Stimulated activated CD8-positive, alpha-beta memory T cell treated with anti-CD3 and anti-CD28 coated beads, Interleukin-4, amount 100 ng/mL, for 48 hours (primary cell): ENCODE data around the gene CD59.
"Not testable (repeated sequence)": the region's sequence is repeated elsewhere in the genome, so short reads cannot be mapped to it uniquely, and the experiment has no call there.

Source experiments
- DNase-seq: peaks from one replicate; pipeline ENCODE4 v3.0.0-alpha.2; 2020

Gene CD59

DNA sequence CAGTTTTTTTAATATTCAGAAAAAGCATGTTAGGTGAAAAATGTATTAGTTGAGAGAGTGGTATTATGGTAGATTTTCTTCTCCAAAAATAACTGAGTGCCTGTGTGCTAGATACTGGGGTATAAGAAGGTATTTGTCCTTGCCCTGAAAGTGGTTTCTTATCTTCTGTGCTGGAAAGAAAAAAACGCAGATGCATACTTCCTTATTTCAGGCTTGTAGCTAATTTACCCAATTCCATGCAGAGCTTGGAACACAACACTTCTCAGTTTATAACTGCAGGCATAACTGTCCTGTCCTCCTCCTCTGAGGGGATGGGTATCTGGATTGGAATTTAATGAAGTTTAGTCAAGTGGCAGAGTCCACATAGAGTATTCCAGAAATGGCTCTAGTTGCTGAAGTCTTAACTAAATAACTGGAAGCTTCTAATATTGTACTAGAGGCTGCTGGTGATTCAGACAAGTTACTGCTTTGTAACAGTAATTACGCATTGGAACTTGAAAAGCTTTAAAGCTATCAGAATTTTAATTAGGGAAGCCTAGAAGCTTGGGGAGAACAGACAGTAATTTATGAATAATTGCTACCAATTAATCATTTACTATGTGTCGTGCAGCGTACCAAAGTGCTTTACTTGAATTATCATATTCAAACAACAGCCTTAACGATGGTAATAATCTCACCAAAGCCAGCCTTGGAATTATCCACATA lies 22.9 kb downstream of the CD59 start:
- no peak for DNase-seq

DNA sequence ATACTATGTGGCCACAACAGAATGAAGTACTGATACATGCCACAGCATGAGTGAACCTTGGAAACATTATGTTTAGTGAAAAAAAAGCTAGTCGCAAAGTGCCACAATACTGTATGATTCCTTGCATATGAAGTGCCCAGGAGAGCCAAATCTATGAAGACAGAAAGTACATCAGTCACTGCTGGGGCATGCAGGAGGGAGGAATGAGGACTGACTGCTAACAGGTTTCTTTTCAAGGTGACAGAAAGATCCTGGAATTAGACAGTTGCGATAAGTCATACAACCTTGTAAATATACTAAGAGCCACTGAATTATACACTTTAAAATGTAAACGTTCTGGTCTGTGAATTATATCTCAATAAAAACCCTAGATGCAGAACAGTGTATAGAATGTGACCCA lies 23.8 kb downstream of the CD59 start:
- DNase-seq: no peak

DNA sequence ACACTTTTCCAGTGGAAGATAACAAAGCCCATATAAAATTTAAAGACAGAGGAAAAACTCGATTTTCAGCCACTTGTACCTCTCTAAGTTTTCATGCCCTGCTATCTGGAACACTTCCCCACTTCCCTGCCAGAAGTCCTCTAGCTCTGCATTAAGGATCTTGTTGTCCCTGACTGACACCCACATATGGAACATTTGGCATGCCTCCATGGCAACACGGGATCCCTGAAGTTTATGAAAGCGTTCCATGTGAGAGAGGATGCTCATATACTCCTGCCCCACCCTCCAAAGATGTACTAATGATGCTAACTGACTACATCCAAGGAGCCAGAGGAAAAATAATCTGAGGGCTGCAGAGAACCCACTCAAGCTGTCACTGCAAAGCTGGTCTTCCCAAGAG lies 26.8 kb downstream of the CD59 start:
- no peak for DNase-seq

DNA sequence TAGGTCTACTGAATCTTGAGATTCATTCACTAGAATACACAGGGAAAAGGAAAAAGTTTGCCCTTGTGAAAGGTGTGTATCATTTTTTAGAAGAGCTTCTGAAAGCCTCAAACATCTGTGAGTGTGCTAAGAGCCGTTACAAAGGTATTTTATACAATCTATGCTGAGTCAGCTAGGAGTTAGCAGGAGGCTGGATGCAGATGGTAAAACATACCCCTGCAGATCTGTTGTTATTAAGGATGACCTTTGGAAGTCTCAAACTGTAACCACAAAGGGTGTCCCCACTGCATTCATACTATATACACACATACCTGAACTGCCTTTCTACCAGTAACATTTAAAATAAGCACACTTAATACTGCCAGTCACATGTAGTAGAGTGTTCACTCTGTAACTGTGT lies 27.2 kb downstream of the CD59 start:
- no peak for DNase-seq

DNA sequence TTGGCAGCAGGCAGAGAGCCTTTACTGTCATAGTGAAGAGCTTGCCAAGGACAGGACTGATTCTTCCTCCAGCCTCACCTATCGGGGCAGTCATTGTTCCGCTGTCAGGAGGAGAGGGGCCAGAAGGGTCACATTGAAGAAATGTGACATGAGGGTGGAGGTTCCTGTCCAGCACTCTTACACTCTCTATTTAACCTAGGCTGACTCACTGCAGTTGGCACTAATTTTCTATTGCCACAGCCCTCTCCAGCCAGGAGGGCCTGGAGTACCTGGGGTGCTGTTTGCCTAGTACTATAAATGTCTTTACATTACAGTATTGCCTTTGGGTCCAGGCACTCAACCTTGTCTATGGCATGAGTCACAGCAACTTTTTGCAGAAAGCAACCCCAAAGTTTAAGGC lies 28.4 kb downstream of the CD59 start:
- not testable (repeated sequence) for DNase-seq

DNA sequence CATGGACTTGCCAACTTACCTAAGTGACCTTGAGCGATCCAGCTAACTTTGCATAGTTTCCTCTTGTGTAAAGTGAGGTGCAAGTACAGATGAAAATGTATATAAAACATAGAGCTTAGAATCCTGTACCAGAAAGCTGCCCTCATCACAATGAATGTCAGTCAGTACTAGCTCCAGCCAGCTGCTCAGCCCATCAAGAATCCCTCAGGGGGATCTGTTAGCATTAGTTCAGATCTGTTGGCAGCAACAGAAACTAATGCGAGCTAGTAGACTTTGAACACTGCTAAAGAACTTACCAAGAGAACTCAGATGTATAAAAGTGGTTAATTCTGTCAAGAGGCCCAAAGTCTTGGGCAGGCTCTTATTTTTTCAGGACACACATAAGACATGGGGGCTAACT lies 29.3 kb downstream of the CD59 start:
- no peak for DNase-seq

DNA sequence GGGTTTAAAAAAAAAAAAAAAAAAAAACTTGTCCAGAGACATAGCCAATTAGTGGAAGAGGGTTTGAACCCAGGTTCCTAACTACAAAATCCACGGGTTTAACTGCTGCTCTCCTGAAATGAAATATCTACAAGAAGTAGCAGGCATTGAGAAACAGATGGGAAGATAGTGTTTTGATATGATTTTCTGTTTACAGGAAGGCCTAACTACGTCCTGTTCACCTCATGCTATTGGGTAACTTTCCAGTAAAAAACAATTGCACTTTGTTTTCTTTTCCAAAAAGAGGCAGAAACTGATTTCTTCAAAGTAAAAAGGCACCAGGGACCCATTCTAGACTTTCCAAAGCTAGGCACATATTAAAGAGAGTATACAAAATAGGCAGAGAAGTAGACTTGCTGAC lies 29.7 kb downstream of the CD59 start:
- DNase-seq: no peak

DNA sequence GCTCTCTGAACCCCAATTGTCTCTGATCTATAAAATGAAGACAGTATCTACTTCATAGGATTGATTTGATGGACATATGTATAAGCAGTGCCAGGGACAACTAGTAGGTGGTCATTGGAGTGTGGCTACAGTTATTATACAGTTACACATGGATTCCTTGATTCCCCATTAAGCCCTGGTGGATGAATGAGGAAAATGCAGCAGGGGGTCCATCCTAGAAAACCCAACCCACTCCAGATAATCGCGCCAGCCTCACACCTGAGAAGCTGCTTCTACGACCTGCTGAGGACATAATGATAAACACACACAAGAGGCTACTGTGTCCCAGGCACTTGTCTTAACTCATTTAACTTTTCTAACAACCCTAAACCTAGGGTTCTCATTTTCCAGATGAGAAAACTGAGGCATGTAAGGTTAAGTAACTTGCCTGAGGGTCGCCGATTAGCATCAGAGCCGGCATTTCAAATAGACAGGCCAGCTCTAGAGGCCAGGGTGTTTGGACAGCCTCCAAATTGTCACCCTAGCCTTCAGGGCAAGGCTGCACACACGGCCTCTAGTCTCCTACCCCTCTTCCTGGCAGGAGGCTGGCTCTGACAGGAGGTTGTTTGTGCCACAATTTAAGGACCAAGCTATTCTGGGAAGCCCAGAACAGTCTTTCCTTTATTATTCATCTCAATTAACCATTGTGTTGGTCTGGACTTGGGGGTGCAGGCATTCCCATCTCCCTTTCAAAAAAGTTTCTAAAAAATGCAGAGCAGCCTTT lies 31.8 kb downstream of the CD59 start:
- DNase-seq: no peak

DNA sequence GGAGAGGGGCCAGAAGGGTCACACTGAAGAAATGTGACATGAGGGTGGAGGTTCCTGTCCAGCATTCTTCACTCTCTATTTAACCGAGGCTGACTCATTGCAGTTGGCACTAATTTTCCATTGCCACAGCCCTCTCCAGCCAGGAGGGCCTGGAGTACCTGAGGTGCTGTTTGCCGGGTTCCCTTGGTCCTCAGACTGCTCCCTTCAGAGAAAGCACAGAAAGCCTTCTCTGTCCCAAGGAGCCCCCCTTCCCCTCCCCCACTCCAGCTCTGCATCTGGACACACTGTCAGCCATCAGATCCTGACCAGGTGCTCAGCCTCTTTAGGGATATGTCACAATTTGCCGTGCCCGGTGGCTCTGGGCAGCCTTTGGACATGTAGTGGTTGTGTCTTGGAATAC lies 32.4 kb downstream of the CD59 start:
- DNase-seq: no peak

DNA sequence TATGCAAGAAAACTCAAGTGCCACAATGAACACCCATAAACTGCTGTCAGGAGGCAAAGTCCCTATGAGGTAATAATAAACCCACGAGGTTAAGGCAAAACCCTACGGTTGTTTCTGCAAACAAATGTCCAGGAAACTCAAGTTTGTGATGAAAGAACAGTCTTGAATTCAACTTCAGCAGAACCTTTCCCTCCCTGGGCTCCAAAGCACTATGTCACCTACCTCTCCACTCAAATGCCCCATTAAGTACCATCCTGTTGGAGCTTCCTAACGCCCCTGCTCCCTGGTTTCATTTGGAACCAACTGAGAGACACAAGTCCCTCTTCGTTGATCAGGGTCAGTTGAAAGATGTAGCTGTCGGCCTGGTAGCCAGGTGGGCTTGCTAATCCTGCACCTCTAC lies 33.0 kb downstream of the CD59 start:
- no peak for DNase-seq

DNA sequence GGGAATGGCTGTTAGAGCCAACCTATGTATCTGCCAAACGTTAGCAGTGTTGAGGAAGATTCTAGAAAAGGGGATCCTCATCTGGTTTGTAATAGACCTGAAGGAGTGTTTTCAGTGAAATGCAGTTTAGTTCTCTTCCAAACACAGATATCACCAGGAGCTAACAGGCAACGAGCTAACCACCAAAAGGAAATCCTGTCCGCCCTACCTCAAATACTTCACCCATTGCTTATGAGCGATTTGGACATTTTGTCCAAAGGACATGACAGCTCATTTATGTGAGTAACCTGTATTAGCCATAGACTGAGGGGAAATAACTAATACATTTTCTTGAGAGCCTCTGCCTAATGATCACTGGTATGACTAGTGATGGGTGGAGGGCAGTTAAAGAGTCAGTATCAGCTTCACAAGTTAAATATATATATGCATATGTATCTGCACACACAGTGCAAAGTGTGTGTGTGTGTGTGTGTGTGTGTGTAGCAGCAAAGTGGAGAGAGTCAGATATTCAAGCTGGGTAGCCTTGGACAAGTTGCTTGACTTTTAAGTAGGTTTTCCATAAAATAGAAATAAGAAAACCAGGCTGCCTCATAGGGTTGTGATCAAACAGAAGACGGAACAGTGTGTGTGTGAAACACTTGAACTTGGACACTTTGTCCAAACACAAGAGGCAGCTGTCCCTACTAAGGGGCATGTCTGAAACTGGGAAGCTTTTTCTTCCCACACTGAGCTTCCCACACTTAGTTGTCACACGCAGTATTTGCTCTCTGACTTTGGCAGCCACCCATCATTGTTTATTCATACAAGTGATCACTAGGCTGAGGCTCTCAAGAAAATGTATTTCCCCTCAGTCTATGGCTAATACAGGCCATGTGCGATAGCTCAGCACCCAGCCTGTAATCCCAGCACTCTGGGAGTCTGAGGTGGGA lies 34.7 kb downstream of the CD59 start:
- no peak for DNase-seq

DNA sequence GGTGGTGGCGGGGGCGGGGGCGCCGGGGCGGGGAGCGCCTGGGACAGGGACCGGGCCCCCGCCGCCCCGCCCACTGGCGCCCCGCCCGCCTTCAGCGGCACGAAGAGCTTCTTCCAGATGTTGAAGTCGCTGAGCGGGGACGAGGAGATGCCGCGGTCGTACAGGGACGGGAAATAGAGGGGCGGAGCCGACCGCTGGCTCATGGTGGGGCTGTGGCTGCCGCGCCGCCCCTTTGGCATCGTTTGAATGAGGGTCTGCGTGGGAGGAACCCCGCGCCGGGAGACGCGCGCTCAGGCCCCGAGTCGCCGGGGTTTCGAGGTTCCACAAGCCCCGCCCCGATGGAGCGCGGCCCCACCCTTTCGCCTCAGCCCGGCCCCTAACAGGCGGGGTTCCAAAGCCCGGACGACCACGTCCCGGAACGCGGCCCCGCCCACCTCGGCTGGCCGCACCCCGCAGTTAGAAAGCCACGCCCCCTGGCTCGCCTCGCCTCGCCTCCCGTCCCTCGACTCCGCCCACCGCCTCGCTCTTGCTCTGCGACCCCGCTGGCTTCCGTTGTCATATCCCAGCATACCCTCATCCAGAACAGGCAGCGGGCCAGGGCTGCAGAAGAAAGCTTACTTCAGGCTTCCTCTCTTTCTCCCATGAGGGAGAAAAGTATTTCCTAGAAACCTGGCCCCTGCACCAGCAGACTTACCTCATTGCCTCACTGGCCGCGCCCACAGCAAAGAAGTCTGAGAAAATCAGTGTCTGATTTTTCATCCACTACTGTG lies 35.5 kb downstream of the CD59 start, which contains the start of gene C11orf91:
Gene C11orf91, minus strand, starts transcription at position 325 of the 770 bp plus-strand sequence. Its CDS starts 86 bp downstream, at position 239.
- DNase-seq: peak; percentile 98

DNA sequence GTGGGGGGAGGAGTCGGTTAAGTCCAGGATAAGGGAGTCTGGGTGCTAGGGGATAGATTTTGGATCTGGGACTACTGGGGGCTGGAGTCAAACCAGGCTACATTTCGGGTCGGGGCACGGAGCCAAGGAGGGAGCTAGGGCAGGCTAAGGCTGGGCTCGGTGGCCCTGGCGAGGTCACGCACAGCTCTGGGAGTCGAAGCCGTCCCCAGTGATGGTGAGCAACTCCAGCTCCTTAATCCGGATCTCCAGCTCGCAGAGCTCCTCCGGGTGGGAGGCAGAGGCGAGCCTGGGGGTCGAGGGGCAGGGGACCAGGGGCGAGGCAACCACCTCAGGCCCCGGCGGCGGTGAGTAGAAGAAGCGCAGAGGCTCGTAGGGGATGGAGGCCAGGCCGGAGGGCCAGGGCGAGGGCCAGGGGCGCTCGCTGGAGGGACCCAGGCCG lies 36.1 kb downstream of the CD59 start:
- DNase-seq: no peak

DNA sequence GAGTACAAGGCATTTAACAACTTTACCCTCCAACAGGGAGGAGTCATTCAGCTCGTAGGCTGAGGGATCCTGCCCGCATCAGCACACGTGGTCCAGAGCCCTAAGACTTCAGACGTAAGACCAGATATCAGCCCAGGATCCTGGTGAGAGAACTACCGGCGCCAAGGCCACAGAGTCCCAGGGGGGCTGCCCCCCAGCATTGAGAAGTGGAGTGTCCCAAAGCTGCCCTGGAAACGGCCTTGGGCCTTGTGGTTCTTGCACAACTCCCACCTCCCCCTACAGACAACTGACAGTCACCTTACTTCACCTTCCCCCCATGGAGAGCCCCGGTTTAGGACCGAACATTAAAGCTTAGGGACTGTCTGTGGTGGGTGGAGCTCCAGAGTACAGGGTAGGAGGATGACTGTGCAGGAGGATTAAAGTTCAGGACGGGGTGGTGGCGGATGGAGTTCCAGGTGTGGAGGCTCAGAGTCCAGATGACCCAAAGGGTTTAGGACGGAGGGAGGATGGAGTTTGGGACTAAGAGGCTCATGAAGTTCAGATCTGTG lies 36.6 kb downstream of the CD59 start:
- no peak for DNase-seq

DNA sequence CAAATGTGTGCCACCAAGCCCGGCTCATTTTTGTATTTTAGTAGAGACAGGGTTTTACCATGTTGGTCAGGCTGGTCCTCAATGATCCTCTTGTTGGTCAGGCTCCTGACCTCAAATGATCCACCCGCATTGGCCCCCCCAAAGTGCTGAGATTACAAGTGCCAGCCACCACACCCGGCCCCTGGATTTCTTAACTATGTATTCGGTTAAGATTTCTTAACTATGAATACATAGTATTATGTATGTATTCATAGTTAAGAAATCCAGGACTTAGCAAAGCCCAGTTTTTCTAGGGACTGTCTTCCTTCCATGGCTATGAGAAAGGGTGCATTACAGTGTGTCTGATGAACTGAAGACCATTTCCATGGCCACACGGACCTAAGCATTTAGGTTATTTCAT lies 37.3 kb downstream of the CD59 start:
- no peak for DNase-seq

DNA sequence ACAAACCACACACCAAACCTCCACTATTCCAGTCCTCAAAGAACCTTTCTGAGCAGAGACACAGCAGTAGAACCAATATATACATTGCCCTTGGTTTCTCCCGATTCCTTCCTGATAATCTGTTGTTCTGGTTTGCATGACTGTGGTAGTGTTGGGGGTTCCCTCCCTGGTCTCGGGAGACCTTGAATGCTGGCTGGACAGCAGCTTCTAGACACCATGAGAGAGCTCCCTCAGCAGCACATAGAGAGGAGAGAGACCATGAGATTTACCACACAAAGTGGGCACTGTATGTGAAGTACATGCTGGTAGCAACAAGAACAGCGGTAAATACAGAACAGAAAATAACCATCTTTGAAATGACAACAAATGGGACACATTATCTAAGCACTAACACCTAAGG lies 38.2 kb downstream of the CD59 start:
- DNase-seq: no peak

DNA sequence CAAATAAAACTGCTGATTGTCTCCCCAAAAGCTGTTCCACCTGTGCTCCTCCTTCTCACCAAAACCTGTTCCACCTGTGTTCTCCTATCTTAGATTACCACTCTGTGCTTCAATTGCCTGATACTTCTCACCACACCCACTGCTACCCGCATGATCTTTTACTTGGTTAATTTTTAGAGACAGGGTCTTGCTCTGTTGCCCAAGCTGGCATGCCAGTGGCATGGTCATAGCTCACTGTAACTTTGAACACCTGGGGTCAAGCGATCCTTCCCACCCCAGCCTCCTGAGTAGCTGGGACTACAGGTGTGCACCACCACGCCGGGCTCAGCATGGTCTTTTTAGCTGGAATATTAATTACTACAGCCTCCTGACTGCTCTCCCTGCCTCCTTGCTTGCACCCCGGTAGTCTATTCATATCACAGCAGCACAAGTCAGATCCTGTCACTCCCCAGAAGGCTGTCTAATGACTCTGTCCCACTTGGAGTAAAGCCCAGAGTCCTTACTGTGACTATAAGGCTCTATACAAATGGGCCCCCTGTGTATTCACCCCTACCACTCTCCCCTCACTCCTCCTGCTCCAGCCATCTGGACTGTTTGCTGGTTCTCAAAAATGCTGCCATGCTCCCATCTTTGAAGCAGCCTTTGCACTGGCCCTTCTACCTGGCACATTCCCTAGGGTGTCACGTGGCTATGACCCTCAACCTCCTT lies 39.1 kb downstream of the CD59 start:
- no peak for DNase-seq

DNA sequence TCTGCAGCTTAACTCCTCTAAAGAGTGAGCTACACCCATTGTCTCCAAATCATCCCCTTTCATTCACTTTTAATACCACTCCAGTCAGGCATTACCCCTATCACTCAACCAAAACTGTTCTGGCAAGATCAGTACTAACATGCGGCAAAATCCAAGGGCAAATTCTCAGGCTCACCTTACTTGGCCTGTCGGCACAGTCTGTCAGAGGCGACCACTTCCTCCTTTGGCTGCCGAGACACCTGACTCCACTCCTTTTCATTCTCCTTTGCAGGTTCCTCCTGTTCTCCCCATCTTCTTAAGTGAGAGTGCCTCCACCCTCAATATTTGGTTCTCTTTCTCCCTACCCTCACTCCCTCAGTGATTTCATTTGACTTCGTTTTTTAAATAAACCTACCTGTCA lies 39.8 kb downstream of the CD59 start:
- no peak for DNase-seq

DNA sequence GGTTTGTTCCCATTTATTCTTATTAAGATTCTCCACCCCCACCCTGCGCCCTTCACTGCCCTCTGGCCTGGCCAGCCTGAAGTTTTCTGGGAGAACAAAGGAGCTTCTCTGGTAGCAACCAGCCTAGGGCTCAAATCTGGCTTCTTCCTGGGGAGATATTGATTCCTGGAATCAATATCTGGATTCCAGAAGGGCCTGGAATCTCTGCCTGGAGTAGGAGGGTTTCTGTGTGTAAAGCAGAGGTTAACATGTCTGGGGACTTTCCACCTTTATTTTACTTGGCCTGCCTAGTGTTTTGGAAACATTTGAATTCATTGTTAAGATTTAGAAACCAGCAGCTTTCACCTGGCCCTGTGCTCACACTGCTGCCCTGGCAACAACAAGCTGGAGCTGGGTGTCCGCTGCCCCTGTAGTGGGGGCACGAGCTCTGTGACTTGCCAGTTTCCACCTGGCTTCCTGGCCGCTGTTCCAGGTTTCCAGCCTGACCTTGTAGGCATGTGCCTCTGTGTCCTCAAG lies 41.1 kb downstream of the CD59 start:
- no peak for DNase-seq

DNA sequence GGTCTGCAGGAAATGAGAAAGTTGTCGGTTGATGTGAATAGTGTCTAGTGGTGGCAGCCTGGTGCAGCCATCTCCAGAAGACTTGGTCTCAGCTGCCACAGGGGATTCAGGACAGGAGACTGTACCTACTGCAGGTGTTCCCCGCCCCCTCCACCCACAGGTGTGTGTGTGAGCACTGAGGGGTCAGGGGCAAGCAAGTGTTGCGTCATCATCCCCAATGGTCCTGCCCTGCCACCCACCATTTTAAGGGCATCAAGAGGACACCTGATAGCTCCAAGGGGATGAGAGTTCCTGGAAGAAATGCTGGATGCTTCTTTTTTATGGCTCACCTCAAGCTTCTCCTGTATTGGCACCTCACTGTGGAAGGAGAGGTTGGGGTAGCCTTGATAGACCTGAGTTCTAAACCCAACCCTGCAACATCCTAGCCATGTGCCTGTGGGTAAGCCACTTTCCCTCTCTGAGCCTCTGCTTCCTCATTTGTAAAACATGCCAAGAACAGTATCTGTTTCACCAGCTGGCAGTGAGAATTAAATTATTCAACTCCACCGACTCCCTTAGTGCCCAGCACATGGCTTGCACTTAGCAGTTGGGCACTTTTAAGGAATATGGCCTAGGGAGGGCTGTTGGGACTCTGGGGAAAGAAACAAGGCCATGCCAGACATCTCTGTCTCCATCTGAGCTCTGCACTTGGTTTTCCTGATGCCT lies 41.7 kb downstream of the CD59 start:
- no peak for DNase-seq

DNA sequence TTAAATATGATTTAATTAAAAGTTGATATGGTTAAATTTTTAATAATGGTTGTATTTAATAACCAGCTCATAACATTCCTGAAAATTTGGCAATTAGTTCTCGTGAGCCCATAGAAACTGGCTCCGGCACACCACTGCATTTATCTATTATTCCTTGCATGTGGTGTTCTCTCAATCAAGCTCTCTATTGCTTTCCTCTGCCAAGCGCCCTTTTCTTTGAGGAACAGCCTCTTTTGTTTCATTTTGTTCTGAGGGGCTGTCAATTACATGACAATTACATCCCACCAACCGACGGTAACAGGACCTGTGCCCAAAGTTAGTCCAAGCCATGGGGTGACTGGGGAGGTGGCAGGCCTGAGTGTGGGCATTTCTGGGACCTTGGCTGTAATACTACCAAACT lies 43.7 kb downstream of the CD59 start:
- no peak for DNase-seq
